T-cell (primary cell): ENCODE results near the gene PHLDB1. TPM values are rescaled to one million over a fixed set of nuclear protein-coding genes. Genes with fewer than 3 reads are reported as not detected.

Experiments used
- ATAC-seq, 4 experiments: fragments of 200-7000 bp in 3 of 4; fragments of 150-1000 bp in 1 of 4; cut with Tn5 transposase; replicated peaks in 1 of 4; 1 replicate in 3 of 4; 2 replicates in 1 of 4; pipeline ENCODE4 v1.10.0; 2021; ENCODE audit warnings: moderate library complexity in 3 of 4, mild to moderate bottlenecking in 2 of 4, moderate number of reproducible peaks in 1 of 4
- CTCF ChIA-PET, 2 donors: fragments of 300-600 bp; sonication (Branson Sonifier 250); formaldehyde crosslinking; loops; one replicate each; lab custom pipeline; 2022; ENCODE audit warnings: antibody characterized with exemption in 2 of 2; lab: Charles Lee
- POLR2A ChIA-PET, 2 donors: fragments of 300-600 bp; sonication (Branson Sonifier 250); formaldehyde crosslinking; loops; one replicate each; lab custom pipeline; 2022; ENCODE audit warnings: antibody characterized with exemption in 2 of 2; lab: Charles Lee
- DNase-seq, 35 experiments: peaks; one replicate each; pipeline versions ENCODE4 v3.0.0 to v3.0.0-alpha.2; 2013 to 2023
- H3K27ac ChIP-seq: one replicate; pipeline ENCODE4 v1.5.1; 2013; ENCODE audit warnings: low read length
- H3K27me3 ChIP-seq, 2 experiments: replicated peaks in 1 of 2; 1 replicate in 1 of 2; 2 replicates in 1 of 2; pipeline versions ENCODE4 v1.6.1 to v1.7.0; 2013; ENCODE audit warnings: low read length in 1 of 2, mixed read lengths in 1 of 2; ENCODE audit not compliant: control insufficient read depth in 2 of 2, insufficient read depth in 2 of 2; ENCODE audit errors: extremely low read depth in 1 of 2
- H3K36me3 ChIP-seq, 2 donors: 1 replicate in 1 of 2; 2 replicates in 1 of 2; pipeline versions ENCODE4 v1.6.1 to v1.7.0; 2013; ENCODE audit warnings: low read length in 1 of 2; ENCODE audit not compliant: control insufficient read depth in 2 of 2, insufficient read depth in 1 of 2; ENCODE audit errors: extremely low read depth in 1 of 2
- H3K4me1 ChIP-seq, 2 experiments: 1 replicate in 1 of 2; 2 replicates in 1 of 2; pipeline versions ENCODE4 v1.6.1 to v1.7.0; 2013; ENCODE audit warnings: low read length in 2 of 2, mixed read lengths in 1 of 2; ENCODE audit not compliant: insufficient read depth in 2 of 2, control insufficient read depth in 1 of 2; ENCODE audit errors: extremely low read depth in 1 of 2
- H3K4me3 ChIP-seq, 2 donors: 1 replicate in 1 of 2; 2 replicates in 1 of 2; pipeline versions ENCODE4 v1.5.1 to v1.7.0; 2013; ENCODE audit warnings: mild to moderate bottlenecking in 2 of 2, low read length in 1 of 2, moderate library complexity in 1 of 2; ENCODE audit not compliant: control insufficient read depth in 1 of 2; ENCODE audit errors: extremely low read depth in 1 of 2
- H3K9me3 ChIP-seq: 2 replicates; pipeline ENCODE4 v1.7.0; 2013
- H3K27ac Mint-ChIP-seq, 2 donors: one replicate each; pipeline ENCODE4 v1.8.0; 2020 to 2021; ENCODE audit warnings: mild to moderate bottlenecking in 2 of 2, mixed read lengths in 2 of 2
- H3K27me3 Mint-ChIP-seq, 2 donors: one replicate each; pipeline ENCODE4 v1.8.0; 2021 to 2022; ENCODE audit warnings: mixed read lengths in 2 of 2
- H3K36me3 Mint-ChIP-seq: one replicate; pipeline ENCODE4 v1.8.0; 2021; ENCODE audit warnings: mixed read lengths
- H3K4me1 Mint-ChIP-seq, 3 donors: one replicate each; pipeline ENCODE4 v1.8.0; 2020 to 2022; ENCODE audit warnings: mixed read lengths in 3 of 3, mild to moderate bottlenecking in 1 of 3
- H3K4me3 Mint-ChIP-seq, 3 donors: one replicate each; pipeline ENCODE4 v1.8.0; 2020 to 2022; ENCODE audit warnings: mild to moderate bottlenecking in 3 of 3, mixed read lengths in 3 of 3, moderate library complexity in 3 of 3
- H3K9me3 Mint-ChIP-seq, 3 donors: one replicate each; pipeline ENCODE4 v1.8.0; 2020 to 2022; ENCODE audit warnings: mixed read lengths in 3 of 3
- whole genome bisulfite sequencing: methylation state at CpG from one replicate; pipeline ENCODE4 v1.1.5; 2013; ENCODE audit warnings: missing lambda C conversion rate; ENCODE audit not compliant: insufficient coverage; 5-methylcytosine and 5-hydroxymethylcytosine counted together
- total RNA-seq, 35 experiments: library from RNA in 6 of 35; stranded (reverse) in 6 of 35; fragments of 120-200 nt in 1 of 35; gene quantifications; one replicate each; pipeline versions ENCODE4 v1.2.1 to v1.2.4 and lab custom pipeline; 2013 to 2026

PHLDB1 gene
- total RNA-seq, 5 donors from 2014 or later (not counting 1 experiment from before 2014, with no cell fraction given): 1.8 to 7.8 (median 4.0) TPM

GRCh38 chr11:118688851-118689502 lies 81.6 kb downstream of the PHLDB1 start:
- WGBS: 83% methylated on average over 33 of the region's 41 CpGs
- no peak overlapping the region for H3K4me3 ChIP-seq
- H3K9me3 ChIP-seq: no peaks in the 10 kb centered on the region
- ChIA-PET CTCF (interaction anchor here (0.6 to 1.6 kb wide), 9 partner anchors 10 to 268 kb away, joined by 3 to 12 read pairs (median 4); partner anchors contain the start of gene UPK2 (in 1 of the 2)), POLR2A (interaction anchor here in 1 of 2 donors (0.6 kb wide), 1 partner anchor 23 kb away, joined by 4 read pairs; no protein-coding TSS in a partner anchor)
- Mint-ChIP-seq H3K4me3 (peak overlapping the region in 1 of 3 donors; percentile 75), H3K9me3 (no peaks in the 10 kb centered on the region), H3K27ac (no peak overlapping the region), H3K36me3 (no peaks in the 10 kb centered on the region), H3K27me3 (peaks cover 0 to 2% of the 10 kb centered on the region in 2 donors), H3K4me1 (peaks cover 36 to 49% (median 46%) of the 10 kb centered on the region in 3 donors)
- H3K36me3 ChIP-seq: no peaks in the 10 kb centered on the region
- H3K27ac ChIP-seq: no peak overlapping the region
- peaks cover 14 to 50% of the 10 kb centered on the region in 2 experiments for H3K4me1 ChIP-seq
- ATAC-seq (no peak), DNase-seq (no peak)
- peaks cover 0 to 16% of the 10 kb centered on the region in 2 experiments for H3K27me3 ChIP-seq

- ChIA-PET CTCF (interaction anchor here (0.7 to 1.6 kb wide), 12 partner anchors 10 to 264 kb away, joined by 3 to 12 read pairs (median 4); partner anchors contain the start of gene DDX6 (in 1 of the 2)), POLR2A (interaction anchor here (0.6 kb wide), 3 partner anchors 100 to 314 kb away, joined by 3 to 8 read pairs (median 3); no protein-coding TSS in a partner anchor)
- Mint-ChIP-seq H3K4me1 (peaks cover 38 to 52% (median 50%) of the 10 kb centered on the region in 3 donors), H3K4me3 (peak overlapping the region in 1 of 3 donors; percentile 75), H3K36me3 (no peaks in the 10 kb centered on the region), H3K9me3 (no peaks in the 10 kb centered on the region), H3K27me3 (peaks cover 0 to 2% of the 10 kb centered on the region in 2 donors), H3K27ac (no peak overlapping the region)
- Histone ChIP-seq H3K4me1 (peaks cover 14 to 55% of the 10 kb centered on the region in 2 experiments), H3K4me3 (no peak overlapping the region), H3K36me3 (no peaks in the 10 kb centered on the region), H3K27me3 (peaks cover 0 to 16% of the 10 kb centered on the region in 2 experiments), H3K27ac (no peak overlapping the region), H3K9me3 (no peaks in the 10 kb centered on the region)
- WGBS: 20% methylated on average over 1 of the region's 9 CpGs
- ATAC-seq (peak in 2 of 4 experiments; percentile 2 to 6), DNase-seq (peak in 1 of 35 experiments; percentile 12)
Measured at GRCh38 chr11:118689503-118689851, 82.1 kb downstream of the PHLDB1 start.

- DNase-seq (peak; percentile 68 to 91 (median 83)), ATAC-seq (peak; percentile 85 to 90 (median 88))
- Histone ChIP-seq H3K4me1 (peaks cover 14 to 61% of the 10 kb centered on the region in 2 experiments), H3K36me3 (no peaks in the 10 kb centered on the region), H3K27ac (peak overlapping the region; percentile 50), H3K9me3 (no peaks in the 10 kb centered on the region), H3K27me3 (peaks cover 0 to 16% of the 10 kb centered on the region in 2 experiments), H3K4me3 (peak overlapping the region; percentile 45 to 71)
- Mint-ChIP-seq H3K9me3 (no peaks in the 10 kb centered on the region), H3K27me3 (peaks cover 0 to 2% of the 10 kb centered on the region in 2 donors), H3K36me3 (no peaks in the 10 kb centered on the region), H3K4me3 (peak overlapping the region; percentile 63 to 75 (median 64)), H3K4me1 (peaks cover 44 to 58% (median 55%) of the 10 kb centered on the region in 3 donors), H3K27ac (peak overlapping the region; percentile 43 to 75)
- WGBS: 13% methylated on average over 28 of the region's 30 CpGs
- CTCF ChIA-PET: interaction anchor here (0.8 to 1.6 kb wide), 10 partner anchors 9 to 264 kb away, joined by 3 to 12 read pairs (median 6); partner anchors contain the start of gene DDX6 (in 1 of the 2)
- POLR2A ChIA-PET: interaction anchor here (0.6 kb wide), 3 partner anchors 99 to 314 kb away, joined by 3 to 8 read pairs (median 3); no protein-coding TSS in a partner anchor
Measured at GRCh38 chr11:118689852-118690552, 82.6 kb downstream of the PHLDB1 start.

GRCh38 chr11:118690553-118691304 lies 83.3 kb downstream of the PHLDB1 start:
- H3K9me3 Mint-ChIP-seq: no peaks in the 10 kb centered on the region
- H3K4me1 ChIP-seq: peaks cover 14 to 68% of the 10 kb centered on the region in 2 experiments
- H3K4me3 ChIP-seq: no peak overlapping the region
- H3K27me3 ChIP-seq: peaks cover 0 to 16% of the 10 kb centered on the region in 2 experiments
- peaks cover 0 to 2% of the 10 kb centered on the region in 2 donors for H3K27me3 Mint-ChIP-seq
- peak in 1 of 4 experiments; percentile 5 for ATAC-seq
- no peaks in the 10 kb centered on the region for H3K36me3 Mint-ChIP-seq
- peak overlapping the region; percentile 75 for H3K27ac Mint-ChIP-seq
- peak overlapping the region; percentile 50 for H3K27ac ChIP-seq
- POLR2A ChIA-PET: no interaction called here
- H3K4me3 Mint-ChIP-seq: peak overlapping the region in 2 of 3 donors; percentile 9 to 75
- no peaks in the 10 kb centered on the region for H3K9me3 ChIP-seq
- H3K4me1 Mint-ChIP-seq: peaks cover 51 to 65% (median 62%) of the 10 kb centered on the region in 3 donors
- CTCF ChIA-PET: interaction anchor here in 1 of 2 donors (0.7 to 1.6 kb wide), 5 partner anchors 8 to 179 kb away, joined by 3 to 12 read pairs (median 6); no protein-coding TSS in a partner anchor
- H3K36me3 ChIP-seq: no peaks in the 10 kb centered on the region
- peak in 3 of 35 experiments; percentile 4 to 35 (median 5) for DNase-seq
- 80% methylated on average over 9 of the region's 15 CpGs for WGBS

- H3K4me1 ChIP-seq: peaks cover 14 to 81% of the 10 kb centered on the region in 2 experiments
- H3K9me3 Mint-ChIP-seq: no peaks in the 10 kb centered on the region
- H3K4me3 Mint-ChIP-seq: peak overlapping the region; percentile 4 to 63 (median 43)
- peak overlapping the region; percentile 91 for H3K27ac Mint-ChIP-seq
- ChIA-PET CTCF (interaction anchor here in 1 of 2 donors (0.6 to 2.7 kb wide), 2 partner anchors 13 to 197 kb away, joined by 4 to 13 read pairs; no protein-coding TSS in a partner anchor), POLR2A (no interaction called here)
- ATAC-seq: peak; percentile 51 to 72 (median 60)
- WGBS: 32% methylated on average over 6 of the region's 15 CpGs
- no peaks in the 10 kb centered on the region for H3K27me3 Mint-ChIP-seq
- H3K4me3 ChIP-seq: peak overlapping the region in 1 of 2 donors; percentile 21
- peak overlapping the region; percentile 55 for H3K27ac ChIP-seq
- peaks cover 56 to 79% (median 75%) of the 10 kb centered on the region in 3 donors for H3K4me1 Mint-ChIP-seq
- no peaks in the 10 kb centered on the region for H3K36me3 ChIP-seq
- no peaks in the 10 kb centered on the region for H3K9me3 ChIP-seq
- DNase-seq: peak; percentile 34 to 85 (median 58)
- H3K27me3 ChIP-seq: peaks cover 0 to 6% of the 10 kb centered on the region in 2 experiments
- H3K36me3 Mint-ChIP-seq: no peaks in the 10 kb centered on the region
Measured at GRCh38 chr11:118691926-118692830, 84.8 kb downstream of the PHLDB1 start.
